H1 (cell line): ENCODE data around the gene ATP2B1. TPM values are rescaled to one million over a fixed set of nuclear protein-coding genes. Genes with fewer than 3 reads are reported as not detected.

Experiments used
- CTCF ChIA-PET: fragments of 300-600 bp; sonication (Branson Sonifier 250); formaldehyde crosslinking; loops from one replicate; lab custom pipeline; 2021; ENCODE audit not compliant: partially characterized antibody; lab: Charles Lee
- POLR2A ChIA-PET: fragments of 300-600 bp; sonication (Branson Sonifier 250); formaldehyde crosslinking; loops from one replicate; lab custom pipeline; 2021; ENCODE audit warnings: inconsistent platforms; ENCODE audit not compliant: partially characterized antibody; lab: Charles Lee
- DNase-seq, 2 experiments: peaks; one replicate each; pipeline versions ENCODE4 v3.0.0 to v3.0.0-alpha.2; 2010 to 2022; ENCODE audit warnings: low spot score in 2 of 2, low read depth in 1 of 2, mixed read lengths in 1 of 2
- FAIRE-seq: peaks from 2 replicates; lab custom pipeline; 2011; peaks lifted over from hg19 to GRCh38; lab: Jason Lieb, UNC
- H2AFZ ChIP-seq: 2 replicates; pipeline ENCODE4 v1.8.1; 2012; ENCODE audit warnings: low read length, inconsistent platforms
- H2AK5ac ChIP-seq: 2 replicates; pipeline ENCODE4 v1.6.1; 2013; ENCODE audit warnings: low read depth, low read length
- H2BK120ac ChIP-seq: replicated peaks from 2 replicates; pipeline ENCODE3; 2013; ENCODE audit warnings: low read depth, low read length, inconsistent platforms
- H2BK12ac ChIP-seq: 2 replicates; pipeline ENCODE4 v1.6.1; 2013; ENCODE audit warnings: low read depth, low read length
- H2BK15ac ChIP-seq: 2 replicates; pipeline ENCODE4 v1.6.1; 2013; ENCODE audit warnings: low read length
- H2BK20ac ChIP-seq: 2 replicates; pipeline ENCODE4 v1.6.1; 2013; ENCODE audit warnings: low read length
- H2BK5ac ChIP-seq: 2 replicates; pipeline ENCODE4 v1.6.1; 2013; ENCODE audit warnings: low read depth, low read length
- H3K14ac ChIP-seq: 2 replicates; pipeline ENCODE4 v1.6.1; 2013; ENCODE audit warnings: inconsistent platforms; ENCODE audit not compliant: insufficient read length
- H3K18ac ChIP-seq: 2 replicates; pipeline ENCODE4 v1.6.1; 2013; ENCODE audit warnings: low read length; ENCODE audit errors: extremely low read depth
- H3K23ac ChIP-seq: 2 replicates; pipeline ENCODE4 v1.6.1; 2013; ENCODE audit warnings: inconsistent platforms; ENCODE audit not compliant: insufficient read length
- H3K23me2 ChIP-seq: 2 replicates; pipeline ENCODE4 v1.6.1; 2013; ENCODE audit warnings: low read depth, low read length
- H3K27ac ChIP-seq: 2 replicates; pipeline ENCODE4 v1.6.1; 2011; ENCODE audit warnings: low read depth, low read length, inconsistent platforms
- H3K27me3 ChIP-seq, 4 experiments: replicated peaks in 1 of 4; 1 replicate in 1 of 4; 2 replicates in 3 of 4; pipeline versions ENCODE4 v1.6.1 to v1.8.1; 2011 to 2013; ENCODE audit warnings: low read length in 3 of 4, mild to moderate bottlenecking in 3 of 4, inconsistent platforms in 2 of 4, mixed read lengths in 2 of 4, moderate library complexity in 1 of 4; ENCODE audit not compliant: control insufficient read depth in 3 of 4, insufficient read depth in 3 of 4; ENCODE audit errors: extremely low read depth in 1 of 4
- H3K36me3 ChIP-seq, 4 experiments: 2 replicates each; pipeline versions ENCODE4 v1.6.1 to v1.8.1; 2011 to 2013; ENCODE audit warnings: mild to moderate bottlenecking in 4 of 4, low read length in 3 of 4, moderate library complexity in 2 of 4, control low read depth in 1 of 4, inconsistent platforms in 1 of 4; ENCODE audit not compliant: insufficient read depth in 4 of 4, control insufficient read depth in 2 of 4
- H3K4ac ChIP-seq: replicated peaks from 2 replicates; pipeline ENCODE3; 2013; ENCODE audit warnings: low read length, low read depth, mixed read lengths, inconsistent platforms; ENCODE audit not compliant: insufficient read length
- H3K4me1 ChIP-seq, 4 experiments: replicated peaks in 1 of 4; 1 replicate in 1 of 4; 2 replicates in 3 of 4; pipeline versions ENCODE4 v1.6.1 to v1.8.1; 2011 to 2013; ENCODE audit warnings: low read length in 3 of 4, inconsistent platforms in 2 of 4, mixed read lengths in 1 of 4; ENCODE audit not compliant: insufficient read depth in 4 of 4, control insufficient read depth in 3 of 4
- H3K4me2 ChIP-seq, 2 experiments: 2 replicates each; pipeline versions ENCODE4 v1.6.1 to v1.8.1; 2011 to 2013; ENCODE audit warnings: low read depth in 2 of 2, low read length in 2 of 2, control low read depth in 1 of 2, inconsistent platforms in 1 of 2, mild to moderate bottlenecking in 1 of 2; ENCODE audit not compliant: insufficient read depth in 1 of 2
- H3K4me3 ChIP-seq, 4 experiments: fragments of 200-600, 300-600 bp in 1 of 4; sonication (generic), shearing (Covaris generic), sonication (Bioruptor Twin) in 1 of 4; 2 replicates each; pipeline versions ENCODE4 v1.5.1 to v1.8.1; 2011 to 2016; ENCODE audit warnings: low read length in 4 of 4, low read depth in 3 of 4, control low read depth in 2 of 4, inconsistent platforms in 2 of 4, mild to moderate bottlenecking in 2 of 4, mixed read lengths in 1 of 4, moderate library complexity in 1 of 4; ENCODE audit not compliant: insufficient read depth in 2 of 4; ENCODE audit errors: extremely low read depth in 1 of 4
- H3K56ac ChIP-seq: replicated peaks from 2 replicates; pipeline ENCODE3; 2013; ENCODE audit warnings: low read depth, mild to moderate bottlenecking, mixed read lengths, low read length, inconsistent platforms; ENCODE audit not compliant: insufficient read length
- H3K79me1 ChIP-seq: 2 replicates; pipeline ENCODE4 v1.6.1; 2013; ENCODE audit warnings: low read depth, low read length, control low read depth
- H3K79me2 ChIP-seq, 2 experiments: 2 replicates each; pipeline versions ENCODE4 v1.6.1 to v1.8.1; 2012 to 2013; ENCODE audit warnings: low read length in 2 of 2, mild to moderate bottlenecking in 2 of 2, inconsistent platforms in 1 of 2; ENCODE audit not compliant: insufficient read depth in 2 of 2, control insufficient read depth in 1 of 2
- H3K9ac ChIP-seq, 4 experiments: replicated peaks in 1 of 4; 1 replicate in 1 of 4; 2 replicates in 3 of 4; pipeline versions ENCODE4 v1.6.1 to v1.8.1; 2011 to 2013; ENCODE audit warnings: low read depth in 3 of 4, low read length in 3 of 4, control low read depth in 2 of 4, mild to moderate bottlenecking in 2 of 4, moderate library complexity in 2 of 4, inconsistent platforms in 1 of 4; ENCODE audit errors: extremely low read depth in 1 of 4
- H3K9me3 ChIP-seq, 2 experiments: 2 replicates each; pipeline versions ENCODE4 v1.6.1 to v1.8.1; 2012 to 2013; ENCODE audit warnings: mild to moderate bottlenecking in 2 of 2, moderate library complexity in 2 of 2, control low read depth in 1 of 2, inconsistent platforms in 1 of 2, low read depth in 1 of 2, low read length in 1 of 2, mixed read lengths in 1 of 2; ENCODE audit not compliant: insufficient read depth in 2 of 2
- H4K20me1 ChIP-seq, 2 experiments: replicated peaks in 1 of 2; 2 replicates each; pipeline versions ENCODE3 to v1.8.1; 2011 to 2013; ENCODE audit warnings: inconsistent platforms in 2 of 2, low read length in 2 of 2, mild to moderate bottlenecking in 1 of 2; ENCODE audit not compliant: insufficient read depth in 2 of 2, control insufficient read depth in 1 of 2
- H4K5ac ChIP-seq: 2 replicates; pipeline ENCODE4 v1.6.1; 2013; ENCODE audit warnings: low read length, low read depth, mixed read lengths, inconsistent platforms; ENCODE audit not compliant: insufficient read length
- H4K8ac ChIP-seq: 2 replicates; pipeline ENCODE4 v1.8.0; 2013; ENCODE audit warnings: mild to moderate bottlenecking, moderate library complexity, low read length, inconsistent platforms; ENCODE audit not compliant: insufficient read depth; ENCODE audit errors: extremely low read depth
- H4K91ac ChIP-seq: replicated peaks from 2 replicates; pipeline ENCODE3; 2013; ENCODE audit warnings: low read length, mixed read lengths, inconsistent platforms; ENCODE audit not compliant: insufficient read length
- CTCF ChIP-seq, 3 experiments: IDR thresholded peaks; 1 replicate in 2 of 3; 2 replicates in 1 of 3; pipeline versions ENCODE4 v1.5.1 to v1.6.1; 2011; ENCODE audit warnings: low read length in 3 of 3, mild to moderate bottlenecking in 3 of 3, inconsistent platforms in 2 of 3, low read depth in 1 of 3, moderate library complexity in 1 of 3; ENCODE audit not compliant: insufficient read depth in 1 of 3; ENCODE audit errors: control extremely low read depth in 1 of 3
- HDAC6 ChIP-seq: IDR thresholded peaks from one replicate; pipeline ENCODE4 v1.7.1; 2012; ENCODE audit warnings: low read depth, mild to moderate bottlenecking, inconsistent platforms, low read length, moderate library complexity
- MAX ChIP-seq: IDR thresholded peaks from 2 replicates; pipeline ENCODE4 v1.6.1; 2012; ENCODE audit warnings: inconsistent platforms
- SP1 ChIP-seq: IDR thresholded peaks from 2 replicates; pipeline ENCODE4 v1.6.1; 2011; ENCODE audit warnings: low read depth, low read length
- SP4 ChIP-seq: IDR thresholded peaks from 2 replicates; pipeline ENCODE4 v1.6.1; 2012; ENCODE audit warnings: low read length, inconsistent platforms
- TCF12 ChIP-seq: IDR thresholded peaks from 2 replicates; pipeline ENCODE4 v1.6.1; 2011; ENCODE audit warnings: low read depth, mild to moderate bottlenecking, low read length
- WGBS, 2 experiments: shearing (Covaris generic) in 1 of 2; methylation state at CpG; one replicate each; pipeline versions ENCODE4 v1.1.6 to v1.1.7; 2013 to 2015; ENCODE audit warnings: low lambda C conversion rate in 2 of 2, mixed read lengths in 2 of 2, inconsistent platforms in 1 of 2, low coverage in 1 of 2, missing lambda C conversion rate in 1 of 2; ENCODE audit not compliant: insufficient replicate concordance in 2 of 2, insufficient coverage in 1 of 2, insufficient read length in 1 of 2; ENCODE audit errors: extremely low coverage in 1 of 2, missing lambda C conversion rate in 1 of 2; 5-methylcytosine and 5-hydroxymethylcytosine counted together
- polyA plus RNA-seq, 7 experiments: library from polyadenylated mRNA; depleted of rRNA in 3 of 7; stranded (reverse) in 5 of 7; unstranded in 2 of 7; fragments of >200 nt in 5 of 7; fragments of 200-250 nt in 2 of 7; gene quantifications; 1 replicate in 5 of 7; 2 replicates in 1 of 7; 4 replicates in 1 of 7; pipeline versions ENCODE4 v1.2.1 to v1.2.3, GENCODE V29; 2011 to 2013; ENCODE audit warnings: missing spikeins in 2 of 7, mixed read lengths in 2 of 7
- total RNA-seq: library from RNA; stranded (reverse); fragmentation: NEBNext Ultra II Directional; extraction: Animal tissue kit (Norgen Biotek cat#: 25700); gene quantifications from 2 replicates; pipeline ENCODE4 v1.2.1, GENCODE V29; 2021

The ATP2B1 gene
- total and polyA plus RNA-seq, 2 of the 8 experiments (the other 6 are each of a cell fraction or from before 2014, with no cell fraction given): 4.3 to 32.0 TPM

DNA sequence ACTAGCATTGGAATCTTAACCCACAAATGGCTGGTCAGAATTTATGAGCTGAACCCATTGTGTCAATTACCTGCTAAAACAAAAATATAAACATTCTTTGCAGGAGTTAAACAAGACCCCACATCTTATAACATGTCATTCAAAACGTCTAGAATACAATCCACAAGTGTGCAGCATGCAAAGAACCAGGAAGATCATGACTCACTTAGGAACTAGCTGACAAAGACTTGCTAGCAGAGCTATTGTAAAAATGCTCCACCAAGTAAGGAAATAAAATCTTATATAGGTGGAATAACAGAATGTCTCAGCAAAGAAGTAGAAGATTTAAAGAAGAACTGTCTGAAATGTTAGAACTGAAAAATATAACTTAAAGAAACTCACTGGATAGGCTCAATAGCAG lies 156.3 kb downstream of the ATP2B1 start:
- Histone ChIP-seq H2BK15ac (no peak overlapping the region), H3K23ac (no peak overlapping the region), H3K14ac (no peak overlapping the region), H3K56ac (no peak overlapping the region), H3K4me3 (no peak overlapping the region), H2BK5ac (no peak overlapping the region), H2BK20ac (no peak overlapping the region), H2AK5ac (no peak overlapping the region), H3K27me3 (no peaks in the 10 kb centered on the region), H3K4ac (no peak overlapping the region), H3K79me1 (no peaks in the 10 kb centered on the region), H3K9ac (no peak overlapping the region), H2BK120ac (no peak overlapping the region), H3K23me2 (no peaks in the 10 kb centered on the region), H3K9me3 (no peaks in the 10 kb centered on the region), H3K36me3 (no peaks in the 10 kb centered on the region), H4K91ac (no peak overlapping the region), H2AFZ (no peak overlapping the region), H3K4me2 (no peak overlapping the region), H4K20me1 (no peaks in the 10 kb centered on the region), H3K79me2 (no peaks in the 10 kb centered on the region), H2BK12ac (no peak overlapping the region), H4K8ac (no peak overlapping the region), H3K27ac (no peak overlapping the region), H3K18ac (no peak overlapping the region), H4K5ac (no peak overlapping the region), H3K4me1 (no peaks in the 10 kb centered on the region)
- CTCF ChIA-PET: interaction anchor here (0.6 kb wide), 1 partner anchor 692 kb away, joined by 3 read pairs; no protein-coding TSS in a partner anchor
- no peak for TF ChIP-seq TCF12
- TF ChIP-seq SP1: no peak
- TF ChIP-seq SP4: no peak
- no peak for TF ChIP-seq CTCF (IDR thresholded peaks at IDR 0.05; ENCODE audit: control extremely low read depth in 1 of 3, insufficient read depth in 1 of 3, low read depth in 1 of 3, low read length in 3 of 3)
- TF ChIP-seq MAX: no peak
- TF ChIP-seq HDAC6: no peak
- DNase-seq (no peak), FAIRE-seq (no peak)
- POLR2A ChIA-PET: interaction anchor here (0.6 kb wide), 1 partner anchor 97 kb away, joined by 3 read pairs; no protein-coding TSS in a partner anchor
- WGBS, 2 experiments: 87% methylated on average over 1 of the region's 1 CpG; no CpG with 5 or more reads in 1 of the 2 experiments
